HG03460 (cell line): Measurements from ENCODE around the gene FAM163B.

Experiments used
- ATAC-seq: cut with Tn5 transposase; IDR thresholded peaks from one replicate; pipeline ENCODE4 v1.9.1; 2021; ENCODE audit not compliant: unreplicated experiment

The FAM163B gene

DNA sequence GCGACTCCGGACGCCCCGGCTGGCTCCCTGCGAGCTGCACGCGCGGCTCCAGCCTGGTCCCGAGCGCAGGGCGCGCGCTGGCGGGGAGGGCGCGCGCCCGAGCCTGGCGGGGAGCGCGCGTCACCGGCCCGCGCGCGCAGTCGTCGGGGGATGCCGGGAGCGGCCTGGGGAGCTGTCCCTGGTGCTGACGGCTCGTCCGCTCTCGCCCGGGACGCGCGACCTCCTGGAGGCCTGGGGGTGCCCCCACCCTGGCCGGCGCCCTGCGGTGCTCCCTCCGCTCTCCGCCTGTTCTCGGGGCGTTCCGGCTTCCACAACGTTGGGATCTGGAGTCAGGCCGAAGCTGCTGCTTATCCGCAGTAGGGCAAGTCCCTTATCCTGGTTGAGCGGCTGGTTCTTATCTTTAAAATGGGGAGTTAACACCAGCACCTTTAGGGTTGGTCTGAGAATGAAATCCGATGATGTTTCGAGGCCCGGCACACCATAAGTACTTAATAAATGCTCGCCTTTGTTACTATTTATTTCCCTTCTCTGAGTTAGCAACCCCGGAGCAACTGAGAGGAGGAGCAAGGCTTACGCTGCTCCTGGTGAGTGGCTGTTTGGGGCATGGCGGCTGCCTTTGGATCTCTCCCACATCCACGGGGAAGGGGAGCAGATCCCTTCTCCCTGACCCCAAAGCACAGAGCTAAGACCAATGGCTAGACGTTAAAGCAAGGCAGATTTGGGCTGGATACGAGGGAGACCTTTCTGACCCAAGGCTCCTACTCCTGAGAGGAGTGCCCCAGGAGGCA is at the start of gene FAM163B:
TSS of gene FAM163B (minus strand) at position 79 of the 788 bp plus-strand sequence. CDS start 29,166 bp downstream, outside the sequence.
- no peak for ATAC-seq

DNA sequence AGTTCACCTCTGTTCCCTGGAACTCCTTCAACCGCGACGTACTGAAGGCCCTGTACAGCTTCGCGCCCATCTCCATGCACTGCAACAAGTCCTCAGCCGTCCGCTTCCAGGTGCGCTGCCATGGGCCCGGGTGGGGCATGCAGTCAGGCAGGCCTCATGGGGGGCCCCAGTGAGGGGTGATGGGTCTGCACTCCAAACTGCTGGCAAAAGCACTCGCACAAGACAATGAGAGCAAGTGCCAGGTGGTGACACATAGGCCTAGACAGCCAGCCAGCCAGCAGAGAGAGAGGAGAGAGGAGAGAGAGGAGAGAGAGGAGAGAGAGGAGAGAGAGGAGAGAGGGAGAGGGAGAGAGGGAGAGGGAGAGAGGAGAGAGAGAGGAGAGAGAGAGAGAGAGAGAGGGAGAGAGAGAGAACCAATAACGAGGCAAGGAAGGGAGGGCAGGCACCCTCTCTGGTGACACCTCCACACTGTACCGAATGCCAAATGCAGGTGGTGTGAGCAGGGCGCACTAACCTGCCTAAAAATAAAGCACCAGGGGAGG is 48.0 kb upstream of the FAM163B start:
- no peak for ATAC-seq

DNA sequence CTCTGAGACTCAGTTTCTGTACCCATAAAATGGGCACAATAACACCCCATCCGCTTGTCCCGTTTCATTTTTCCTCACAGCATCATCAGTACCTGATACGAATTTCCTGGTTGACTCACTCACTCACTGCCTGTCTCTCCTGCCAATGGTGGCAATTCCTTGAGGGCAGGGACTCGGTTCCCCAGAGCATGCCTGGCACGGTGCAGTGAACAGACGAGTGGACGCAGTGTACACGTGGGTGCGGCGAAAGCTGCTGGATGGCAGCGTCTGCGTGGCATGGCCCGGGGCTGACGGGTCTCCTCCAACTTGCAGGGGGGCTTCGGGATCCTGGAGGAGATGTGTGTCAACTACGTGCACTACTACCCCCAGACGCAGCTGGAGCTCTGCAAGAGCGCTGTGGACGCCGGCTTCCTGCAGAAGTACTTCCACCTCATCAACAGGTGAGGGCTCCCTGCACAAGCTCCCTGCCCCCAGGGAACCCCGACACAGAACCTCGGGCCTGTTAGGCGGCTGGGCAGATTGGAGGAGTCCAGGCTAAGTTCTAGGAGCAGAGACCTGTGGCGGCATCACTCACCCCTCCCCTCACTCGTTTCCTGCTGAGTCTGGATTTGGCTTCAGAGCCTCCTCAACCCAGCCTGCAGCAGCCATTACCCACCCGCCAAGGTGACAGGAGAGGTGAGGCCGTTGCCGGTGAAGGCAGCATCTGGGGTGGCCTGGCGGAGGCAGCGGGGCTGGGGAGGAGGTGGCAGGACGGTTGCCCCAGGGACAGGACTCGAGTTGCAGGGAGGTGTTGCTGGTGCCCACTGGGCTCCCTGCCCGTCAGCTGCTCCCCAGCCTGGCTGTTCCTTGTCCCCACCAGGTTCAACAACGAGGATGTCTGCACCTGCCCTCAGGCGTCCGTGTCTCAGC is 47.3 kb upstream of the FAM163B start:
- no peak for ATAC-seq

DNA sequence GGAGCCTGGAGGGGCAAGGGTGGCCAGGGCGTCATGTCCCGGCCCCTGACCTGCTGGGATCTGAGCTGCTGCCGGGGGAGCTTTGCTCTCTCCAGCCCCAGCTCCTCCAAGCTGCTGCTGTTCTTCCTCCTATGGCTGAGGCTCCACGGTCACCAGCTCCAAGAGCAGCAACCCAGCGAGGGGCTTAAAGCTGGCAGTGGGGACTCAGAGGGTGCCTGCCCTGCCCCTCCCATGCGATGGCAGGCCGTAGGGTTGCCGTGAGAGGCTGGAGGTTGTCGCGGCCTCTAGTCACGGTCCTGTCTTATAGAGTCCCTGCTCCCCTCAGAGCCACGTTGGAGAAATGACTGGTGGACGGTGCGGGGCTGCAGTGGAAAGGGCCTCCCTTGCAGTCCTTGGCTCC is 46.5 kb upstream of the FAM163B start:
- ATAC-seq: no peak

DNA sequence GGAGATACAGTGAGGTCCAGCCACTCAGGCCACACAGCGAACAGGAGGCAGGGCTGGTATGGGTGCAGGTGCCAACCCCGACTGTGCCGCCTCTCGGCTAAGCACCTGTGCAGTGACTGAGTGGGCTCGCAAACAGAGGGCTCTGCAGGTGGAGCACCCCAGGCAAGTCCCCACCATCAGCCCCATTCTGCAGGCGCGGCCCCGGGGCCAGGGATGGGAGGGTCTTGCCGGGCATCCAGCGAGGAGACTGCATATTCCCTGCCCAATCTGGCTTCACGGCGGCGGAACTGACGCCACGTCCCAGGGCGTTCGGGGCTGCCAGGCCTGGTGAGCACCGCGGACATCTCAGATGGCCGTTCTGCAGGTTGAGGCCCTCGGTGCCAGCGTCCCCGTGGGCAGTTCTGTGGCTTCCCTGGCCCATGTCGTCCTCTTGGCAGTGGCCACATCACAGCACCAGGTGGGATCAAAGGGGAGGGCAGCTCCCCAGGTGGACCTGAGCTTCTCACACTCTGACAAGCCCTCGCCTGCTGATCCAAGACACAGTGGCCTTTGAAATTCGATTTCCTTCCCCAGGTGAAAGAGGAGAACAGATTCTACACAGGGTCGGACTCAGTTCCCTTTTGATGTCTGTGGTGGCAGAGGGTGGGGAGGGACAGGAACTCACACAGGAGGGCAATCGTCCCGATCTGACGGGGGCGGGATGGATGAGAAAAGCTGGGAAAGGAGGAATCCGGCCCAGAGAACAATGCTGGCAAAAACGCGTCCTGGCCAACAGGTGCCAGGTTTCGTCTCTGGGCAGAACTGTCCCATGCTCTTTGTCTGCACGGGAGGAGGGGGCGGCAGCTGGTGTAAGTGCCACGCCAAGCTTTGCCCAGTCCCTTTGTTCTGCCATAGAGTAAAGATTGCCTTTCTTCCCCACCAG is 45.8 kb upstream of the FAM163B start:
- no peak for ATAC-seq

DNA sequence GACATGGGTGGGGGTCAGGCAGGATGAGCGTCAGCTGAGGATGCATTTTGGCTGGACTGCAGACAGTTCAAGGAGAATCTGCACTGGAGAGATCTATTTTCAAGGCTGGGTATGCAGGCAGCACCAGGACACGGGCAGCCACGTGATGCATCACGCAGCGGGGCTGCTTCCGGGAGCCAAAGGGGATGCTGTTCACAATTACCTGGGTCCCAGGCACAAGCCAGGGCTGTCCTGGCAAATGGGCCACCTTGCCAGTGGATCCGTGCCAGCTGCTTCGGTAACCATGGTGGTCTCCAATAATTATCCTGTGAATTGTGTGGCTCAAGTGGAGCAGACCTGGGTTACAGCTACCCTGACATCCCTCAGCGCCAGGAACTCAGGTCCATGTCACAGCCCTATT is 44.4 kb upstream of the FAM163B start:
- no peak for ATAC-seq

DNA sequence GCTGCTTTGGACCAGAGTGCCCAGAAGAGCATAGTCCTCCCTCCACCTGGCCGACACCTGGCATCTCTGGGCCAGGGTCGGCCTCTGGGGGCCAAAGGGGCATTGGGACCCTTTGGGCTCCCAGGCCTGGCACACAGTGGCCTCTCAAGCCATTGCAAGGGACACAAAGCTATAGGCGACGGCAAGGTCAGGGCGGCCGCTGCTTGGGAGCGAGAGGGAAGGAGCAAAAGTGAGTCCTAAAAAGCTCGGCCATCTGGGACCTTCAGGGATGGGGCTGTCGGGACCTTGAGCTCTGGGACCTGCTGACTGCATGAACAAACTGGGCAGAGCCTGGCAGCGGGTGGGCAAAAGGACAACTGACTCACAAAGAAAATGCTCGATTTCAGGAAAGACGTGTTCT is 40.8 kb upstream of the FAM163B start:
- ATAC-seq: no peak

DNA sequence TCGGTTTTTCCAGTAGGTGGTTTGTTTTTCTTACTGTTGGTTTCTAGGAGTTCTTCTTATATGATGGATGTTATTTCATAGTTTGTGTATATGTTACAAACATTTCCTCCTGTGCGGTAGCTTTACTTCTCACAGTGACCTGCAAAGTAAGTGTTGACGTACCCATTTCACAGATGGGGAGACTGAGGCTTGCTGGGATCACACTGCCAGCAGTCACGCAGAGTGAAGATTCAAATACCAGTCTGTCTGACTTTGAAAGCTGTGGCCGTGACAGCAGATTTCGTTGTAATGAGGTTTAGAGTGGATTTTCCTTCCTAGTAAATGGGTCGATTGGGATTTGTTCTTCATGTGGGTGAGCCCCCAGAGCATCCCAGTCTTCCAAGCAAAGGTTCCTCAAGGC is 40.0 kb upstream of the FAM163B start:
- ATAC-seq: no peak

DNA sequence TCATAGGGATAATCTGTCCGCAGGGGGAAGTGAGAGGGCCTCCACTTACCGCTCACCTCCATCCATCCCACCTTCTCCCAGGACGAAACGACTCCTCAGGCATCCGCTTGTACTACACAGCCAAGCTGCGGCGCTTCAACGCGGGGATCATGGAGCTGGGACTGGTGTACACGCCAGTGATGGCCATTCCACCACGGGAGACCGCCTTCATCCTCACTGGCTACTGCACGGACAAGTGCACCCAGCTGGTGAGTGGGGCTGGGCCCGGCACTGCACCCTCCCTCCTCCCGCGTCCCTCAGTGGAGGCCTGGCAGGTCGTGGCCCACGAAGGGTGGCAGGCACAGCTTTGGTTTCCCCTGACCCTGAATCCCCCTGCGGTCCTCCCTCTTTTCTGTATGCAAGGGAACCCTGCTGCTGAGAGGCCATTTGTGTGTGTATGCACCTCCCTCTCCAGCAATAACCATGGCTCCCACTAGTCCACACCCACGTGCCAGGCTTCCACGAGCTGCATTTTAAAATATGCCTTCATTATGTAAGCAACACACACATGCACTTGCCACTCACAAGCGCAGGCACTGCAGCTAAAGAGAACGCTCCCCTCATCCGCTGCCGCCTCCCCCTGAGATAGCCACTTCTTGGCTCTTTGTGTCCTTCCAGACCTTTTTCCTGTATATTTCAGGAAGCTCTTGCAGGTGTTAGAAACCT is 38.7 kb upstream of the FAM163B start:
- ATAC-seq: no peak

DNA sequence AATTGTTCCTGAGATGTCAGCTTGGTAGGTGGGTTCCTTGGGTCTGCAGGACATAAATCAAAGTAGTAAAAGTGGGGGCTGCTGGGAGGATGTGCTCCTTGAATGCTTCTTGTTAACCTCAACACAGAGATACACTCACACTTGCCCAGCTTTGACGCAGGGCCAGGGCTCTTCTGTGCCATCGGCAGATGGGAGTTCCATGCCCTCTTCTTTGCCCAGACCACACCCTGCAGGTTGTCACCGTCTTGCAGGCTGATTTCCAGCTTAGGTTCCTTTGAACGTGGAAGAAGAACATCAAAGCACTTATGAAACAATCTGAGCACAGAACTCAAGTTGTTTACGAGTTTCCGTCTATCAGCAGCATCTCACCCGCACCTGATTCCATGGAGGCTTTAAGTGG is 38.0 kb upstream of the FAM163B start:
- no peak for ATAC-seq

DNA sequence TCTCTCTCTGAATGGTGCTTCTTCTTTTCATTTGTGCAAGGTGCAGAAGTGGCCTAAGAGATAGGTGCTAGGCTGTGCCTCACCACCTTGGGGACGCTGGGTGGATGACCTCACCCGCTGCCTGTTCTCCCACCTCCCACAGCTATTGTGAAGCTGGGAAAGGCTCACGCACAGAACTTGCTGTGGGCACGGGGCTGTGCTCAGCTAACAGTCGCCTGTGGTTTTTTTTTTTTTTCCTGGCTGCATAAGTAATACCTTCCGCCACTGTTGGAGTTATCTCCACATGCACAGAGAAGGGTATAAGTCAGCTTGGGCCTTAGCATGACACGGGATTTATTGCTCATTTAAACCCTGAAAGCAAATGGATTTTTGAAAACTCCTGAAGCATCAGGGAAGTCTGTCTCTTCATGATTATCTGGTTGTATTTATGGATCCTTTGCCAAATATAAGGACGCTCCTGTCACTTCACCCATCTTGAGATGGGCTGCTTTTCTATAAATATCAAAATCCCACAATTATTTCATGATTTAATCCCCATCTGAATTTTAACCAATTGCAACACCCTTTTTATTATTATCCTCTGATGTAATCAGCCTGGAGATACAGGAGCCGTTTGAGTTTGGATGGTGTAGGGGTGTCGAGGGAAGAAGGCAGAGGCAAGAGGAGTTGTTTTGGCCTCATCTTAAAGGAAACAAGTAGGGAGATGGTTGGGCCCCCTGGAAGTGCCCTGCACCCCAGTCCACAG is 36.0 kb upstream of the FAM163B start:
- ATAC-seq: no peak

DNA sequence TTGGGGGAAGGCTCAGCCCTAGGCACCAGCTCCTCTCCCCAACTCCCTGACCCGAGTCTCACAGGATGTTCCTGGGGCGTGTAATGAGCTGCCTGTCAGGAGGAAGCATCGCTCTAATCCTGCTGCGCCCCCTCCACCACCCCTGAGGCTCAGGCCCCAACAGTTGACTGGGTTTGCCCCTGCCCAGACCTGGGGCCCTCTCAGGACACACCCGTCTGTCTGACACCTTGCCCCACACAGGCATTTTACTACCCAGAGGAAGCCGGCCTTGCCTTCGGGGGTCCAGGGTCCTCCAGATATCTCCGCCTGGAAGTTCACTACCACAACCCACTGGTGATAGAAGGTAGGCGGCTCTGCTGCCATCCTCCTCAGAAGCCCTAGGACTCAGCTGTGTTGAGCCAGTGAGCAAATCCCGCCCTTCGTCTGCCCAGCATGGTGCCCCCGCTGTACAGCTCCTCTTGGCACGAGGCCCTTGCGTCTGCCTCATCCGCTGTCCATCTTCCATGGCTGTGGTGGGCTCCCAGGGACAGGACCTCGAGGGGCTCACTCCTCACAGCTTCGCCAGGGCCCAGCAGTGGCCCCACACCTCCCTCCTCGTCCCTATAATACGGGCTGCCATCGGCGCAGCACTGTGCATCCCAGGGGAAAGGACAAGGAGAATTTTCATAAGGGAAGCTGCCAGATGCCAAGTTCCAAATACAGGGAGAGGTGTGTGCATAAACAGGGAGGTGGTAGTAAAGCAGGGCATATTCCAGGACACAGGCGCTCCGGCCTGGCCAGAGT is 35.0 kb upstream of the FAM163B start:
- ATAC-seq: no peak

DNA sequence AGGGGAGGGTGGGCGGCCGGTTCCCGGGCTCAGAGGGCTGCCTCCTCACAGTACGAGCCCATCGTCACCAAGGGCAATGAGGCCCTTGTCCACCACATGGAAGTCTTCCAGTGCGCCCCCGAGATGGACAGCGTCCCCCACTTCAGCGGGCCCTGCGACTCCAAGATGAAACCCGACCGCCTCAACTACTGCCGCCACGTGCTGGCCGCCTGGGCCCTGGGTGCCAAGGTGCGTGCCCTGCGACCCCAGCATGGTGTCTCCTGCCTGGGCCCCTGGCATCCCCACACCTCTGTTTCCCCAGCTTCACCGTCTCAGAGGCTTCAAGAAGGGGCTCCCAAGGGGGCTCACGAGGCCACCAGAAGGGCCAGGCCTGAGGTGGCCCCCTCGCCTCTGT is 34.2 kb upstream of the FAM163B start:
- no peak for ATAC-seq

DNA sequence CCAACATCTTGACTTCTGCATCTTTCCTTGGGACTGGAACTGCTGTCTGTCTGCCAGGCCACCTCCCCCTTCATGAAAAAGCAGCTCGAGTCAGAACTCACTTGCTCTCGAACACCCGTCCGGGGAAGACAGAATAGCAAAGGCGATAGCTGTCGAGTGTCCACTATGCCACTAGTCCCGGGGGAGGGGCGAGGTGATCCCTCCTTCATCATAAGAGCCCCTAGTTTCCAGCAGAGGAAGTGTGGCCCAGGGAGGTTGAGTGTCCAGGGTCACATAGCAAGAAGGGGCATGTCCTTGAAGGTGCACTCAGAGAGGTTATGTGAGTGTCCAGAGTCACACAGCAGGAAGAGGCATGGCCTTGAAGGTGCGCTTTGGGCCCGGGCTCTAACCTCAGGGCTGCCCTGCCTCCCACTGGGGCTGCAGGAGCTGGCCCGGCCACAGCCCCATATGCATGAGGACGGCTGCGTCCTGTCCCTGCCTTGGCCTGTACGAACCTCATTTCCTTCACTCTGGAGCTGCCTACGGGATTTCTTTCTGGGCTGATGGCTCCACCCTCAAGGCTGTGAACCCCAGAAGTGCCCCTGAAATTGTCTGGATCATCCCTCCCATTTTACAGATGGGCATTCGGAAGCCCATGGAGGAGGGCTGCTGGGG is 33.6 kb upstream of the FAM163B start:
- no peak for ATAC-seq

DNA sequence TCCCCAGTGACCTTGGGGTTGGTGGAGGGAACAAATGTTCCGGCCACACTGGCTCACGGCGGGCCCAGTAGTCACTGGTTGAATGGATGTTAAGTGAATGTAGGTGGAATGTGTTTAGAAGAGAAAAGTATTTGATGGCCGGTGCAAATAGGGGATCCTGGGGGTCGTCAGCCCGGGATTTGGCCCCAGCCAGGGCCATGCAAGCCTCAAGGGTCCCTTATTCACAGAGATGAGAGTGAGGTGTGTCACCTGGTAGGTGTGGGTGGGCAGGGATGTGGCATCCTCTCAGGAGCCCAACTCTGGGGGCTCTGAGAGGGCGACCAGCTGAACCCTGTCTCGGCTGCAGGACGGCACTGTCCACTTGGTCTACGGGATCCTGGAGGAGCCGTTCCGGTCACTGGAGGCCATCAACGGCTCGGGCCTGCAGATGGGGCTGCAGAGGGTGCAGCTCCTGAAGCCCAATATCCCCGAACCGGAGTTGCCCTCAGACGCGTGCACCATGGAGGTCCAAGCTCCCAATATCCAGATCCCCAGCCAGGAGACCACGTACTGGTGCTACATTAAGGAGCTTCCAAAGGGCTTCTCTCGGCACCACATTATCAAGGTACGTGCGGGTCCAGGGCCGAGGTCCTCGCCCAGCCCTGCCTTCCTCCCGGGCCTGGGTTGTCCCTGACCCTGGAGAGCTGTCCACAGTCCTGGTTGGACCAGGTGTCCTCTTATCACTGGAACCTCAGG is 32.8 kb upstream of the FAM163B start:
- no peak for ATAC-seq

DNA sequence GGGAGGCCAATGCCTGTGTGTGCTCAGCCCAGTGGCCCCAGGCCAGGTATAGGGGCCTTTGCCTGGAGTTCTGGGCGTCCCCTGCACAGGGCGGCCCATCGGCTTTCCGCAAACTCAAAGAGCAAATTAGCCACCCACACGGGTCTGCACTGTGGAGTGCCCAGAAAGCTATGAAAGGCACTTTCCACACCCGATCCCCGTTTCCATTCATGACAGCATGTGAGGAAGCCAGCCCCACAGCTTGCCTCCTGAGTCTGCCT is 32.1 kb upstream of the FAM163B start:
- ATAC-seq: no peak

DNA sequence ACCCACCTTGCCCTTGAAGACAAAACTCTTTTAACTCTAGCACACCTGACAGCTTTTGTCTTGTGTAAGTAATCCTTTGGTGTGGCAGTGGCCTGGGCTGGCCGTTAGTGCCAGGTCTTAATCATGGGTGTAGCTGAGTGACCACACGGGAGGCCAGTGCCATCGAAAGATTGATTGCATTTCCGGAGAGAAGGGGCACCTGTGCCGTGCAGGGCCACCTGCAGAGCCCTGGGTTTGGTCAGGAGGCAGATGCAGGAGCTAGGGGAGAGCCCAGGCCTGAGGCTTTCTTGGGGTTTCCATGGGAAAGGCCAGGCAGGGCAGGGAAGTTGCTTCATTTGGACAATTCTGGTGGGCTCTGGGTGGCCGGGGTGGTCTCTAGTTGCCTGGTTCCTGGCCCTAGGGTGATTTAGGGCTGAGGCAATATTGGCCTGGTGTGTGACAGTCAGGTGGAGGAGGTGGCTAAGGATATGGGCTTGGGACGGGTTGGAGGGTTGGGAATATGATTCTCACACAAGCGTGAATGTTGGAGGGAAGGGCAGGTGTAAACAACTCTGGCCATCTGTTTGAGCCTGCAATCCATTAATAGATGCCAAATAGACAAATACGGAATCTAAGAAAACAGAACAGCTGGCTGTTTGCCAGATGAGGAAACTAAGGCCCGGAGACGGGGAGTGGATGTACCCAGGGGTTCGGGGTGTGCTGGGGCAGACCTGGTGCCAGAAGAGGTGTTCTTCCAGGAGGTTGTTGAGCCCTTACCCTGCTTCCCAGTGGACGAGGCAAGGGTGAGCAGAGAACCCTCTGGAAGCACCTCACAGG is 31.6 kb upstream of the FAM163B start:
- no peak for ATAC-seq
